ENCODE measurements around the gene NOTUM.

GRCh38 chr17:81998212-81998611, 37.2 kb upstream of the NOTUM start:
- TF ChIP-seq STAT1 (conservative IDR thresholded peaks at IDR 0.05) (no peak), NR2F1 (conservative IDR thresholded peaks at IDR 0.05) (no peak), HCFC1 (IDR thresholded peaks at IDR 0.05; ENCODE audit: low read length) (no peak), POLR2A (IDR thresholded peaks at IDR 0.05; ENCODE audit: low read depth, low read length) (no peak), CTCF (IDR thresholded peaks at IDR 0.05 in 2 of 3, conservative IDR thresholded peaks at IDR 0.05 in 1 of 3; ENCODE audit: control insufficient read depth in 2 of 3, extremely low read depth in 1 of 3, insufficient read depth in 1 of 3, low read depth in 3 of 3, low read length in 3 of 3) (no peak), EZH2 (IDR thresholded peaks at IDR 0.05; ENCODE audit: borderline replicate concordance, control insufficient read depth, low read depth, low read length) (no peak), GABPA (IDR thresholded peaks at IDR 0.05; ENCODE audit: low read depth) (no peak), SREBF2 (IDR thresholded peaks at IDR 0.05; ENCODE audit: low read length) (no peak), SPI1 (IDR thresholded peaks at IDR 0.05; ENCODE audit: borderline replicate concordance, insufficient read depth, low read depth, low read length) (no peak), ZBTB11 (CRISPR knock-in tag; IDR thresholded peaks at IDR 0.05) (no peak), NBN (IDR thresholded peaks at IDR 0.05) (no peak), STAT3 (IDR thresholded peaks at IDR 0.05; ENCODE audit: low read depth, low read length) (no peak)
